Stomach (tissue), 9 donors: Measurements from ENCODE around the gene SNX32. TPM values are rescaled to one million over a fixed set of nuclear protein-coding genes. Genes with fewer than 3 reads are reported as not detected.

Experiments used
- DNase-seq, 2 donors: peaks; one replicate each; pipeline versions ENCODE4 v3.0.0 to v3.0.0-alpha.2; 2013 to 2019
- H3K27ac ChIP-seq, 5 donors: fragments of 200-600 bp in 4 of 5; sonication (generic) in 4 of 5; one replicate each; pipeline ENCODE4 v1.5.1; 2013 to 2019; ENCODE audit warnings: mild to moderate bottlenecking in 1 of 5, moderate library complexity in 1 of 5
- H3K27me3 ChIP-seq, 3 donors: fragments of 200-600 bp; sonication (generic); one replicate each; pipeline ENCODE4 v1.5.1; 2017 to 2019; ENCODE audit warnings: mixed run types in 1 of 3
- H3K36me3 ChIP-seq, 4 donors: fragments of 200-600 bp; sonication (generic); 1 replicate in 3 of 4; 2 replicates in 1 of 4; pipeline ENCODE4 v1.5.1; 2016 to 2019
- H3K4me1 ChIP-seq, 4 donors: fragments of 200-600 bp; sonication (generic); one replicate each; pipeline ENCODE4 v1.5.1; 2016 to 2019
- H3K4me3 ChIP-seq, 4 donors: fragments of 200-600 bp; sonication (generic) in 3 of 4; one replicate each; pipeline ENCODE4 v1.5.1; 2016 to 2019; ENCODE audit warnings: mild to moderate bottlenecking in 1 of 4
- H3K9me3 ChIP-seq, 4 donors: fragments of 200-600 bp; sonication (generic); one replicate each; pipeline ENCODE4 v1.5.1; 2016 to 2019
- CTCF ChIP-seq, 7 experiments: fragments of 450-650 bp in 4 of 7; fragments of 200-600 bp in 3 of 7; sonication (generic) in 3 of 7; IDR thresholded peaks; one replicate each; pipeline ENCODE4 v1.5.1; 2016 to 2019; ENCODE audit warnings: antibody characterized with exemption in 7 of 7, control low read depth in 2 of 7, mild to moderate bottlenecking in 1 of 7
- EP300 ChIP-seq: sonication (generic); formaldehyde crosslinking; IDR thresholded peaks from one replicate; pipeline ENCODE4 v1.6.1; 2017; ENCODE audit warnings: antibody characterized with exemption
- POLR2A ChIP-seq, 4 donors: fragments of 450-650 bp; IDR thresholded peaks; one replicate each; pipeline ENCODE4 v1.6.1; 2016; ENCODE audit warnings: antibody characterized with exemption in 4 of 4, control low read depth in 2 of 4, mild to moderate bottlenecking in 1 of 4, moderate library complexity in 1 of 4
- POLR2AphosphoS5 ChIP-seq, 3 donors: sonication (generic); formaldehyde crosslinking; IDR thresholded peaks; one replicate each; pipeline ENCODE4 v1.6.1; 2016; ENCODE audit warnings: antibody characterized with exemption in 3 of 3
- WGBS, 5 donors: extraction: QIAGEN DNeasy Blood & Tissue Kit in 3 of 5; methylation state at CpG; one replicate each; pipeline versions ENCODE4 v1.1.5 to v1.1.7; 2013 to 2018; 5-methylcytosine and 5-hydroxymethylcytosine counted together
- intact Hi-C: fragments of 100-400 bp; cut with DNase I; formaldehyde crosslinking; loops from one replicate; pipeline ENCODE4 v1.15.1; 2023; ENCODE audit warnings: low total_unique reads
- polyA plus RNA-seq, 3 donors: library from polyadenylated mRNA; stranded (reverse); fragments of 200-250 nt; gene quantifications; one replicate each; pipeline ENCODE4 v1.2.3, GENCODE V29; 2013
- total RNA-seq, 5 donors: library from RNA; depleted of rRNA; stranded (reverse); fragments of >200 nt; gene quantifications; one replicate each; pipeline versions ENCODE4 v1.1.0 to v1.2.3, GENCODE V29; 2014 to 2016
- donor health status: healthy with polysubstance abuse.
- donor health status: Bipolar disorder and iron deficiency.
- donor health status: healthy.

The SNX32 gene
- total and polyA plus RNA-seq, 8 donors: 0.25 to 1.4 (median 0.76) TPM; not detected in 2

GRCh38 chr11:65811764-65812475, 21.8 kb upstream of the SNX32 start:
- Histone ChIP-seq H3K27ac (no peak overlapping the region), H3K36me3 (peaks cover 0 to 10% (median 2%) of the 10 kb centered on the region in 4 donors)

GRCh38 chr11:65814131-65814985, 19.4 kb upstream of the SNX32 start:
- H3K36me3 ChIP-seq: peaks cover 0 to 10% (median 2%) of the 10 kb centered on the region in 4 donors
- no peak overlapping the region for H3K27ac ChIP-seq
- H3K4me1 ChIP-seq: peaks cover 4 to 32% (median 26%) of the 10 kb centered on the region in 4 donors
- DNase-seq: peak; percentile 35 to 72
- intact Hi-C loops: loop anchor here (5.0 kb wide), 1 partner anchor 37 kb away; no protein-coding TSS in a partner anchor
- WGBS, 5 donors: 35 to 59% (median 48%) methylated on average over 18 of the region's 18 CpGs
- H3K27me3 ChIP-seq: no peaks in the 10 kb centered on the region
- no peaks in the 10 kb centered on the region for H3K9me3 ChIP-seq
- H3K4me3 ChIP-seq: no peak overlapping the region
- TF ChIP-seq EP300 (no peak), POLR2A (IDR thresholded peaks at IDR 0.05) (no peak), POLR2AphosphoS5 (IDR thresholded peaks at IDR 0.05) (no peak), CTCF (IDR thresholded peaks at IDR 0.05) (no peak)

More at GRCh38 chr11:65811764-65812475, 21.8 kb upstream of the SNX32 start:
- Histone ChIP-seq H3K4me1 (peaks cover 0 to 19% (median 16%) of the 10 kb centered on the region in 4 donors), H3K9me3 (no peaks in the 10 kb centered on the region), H3K27me3 (peaks cover 0 to 19% (median 14%) of the 10 kb centered on the region in 3 donors), H3K4me3 (no peak overlapping the region)
- no peak for DNase-seq
- WGBS, 5 donors: 56 to 84% (median 71%) methylated on average over 19 of the region's 19 CpGs
- intact Hi-C loops: loop anchor here (5.0 kb wide), 1 partner anchor 35 kb away; no protein-coding TSS in a partner anchor
- TF ChIP-seq POLR2A (IDR thresholded peaks at IDR 0.05) (no peak), EP300 (no peak), CTCF (IDR thresholded peaks at IDR 0.05) (no peak), POLR2AphosphoS5 (IDR thresholded peaks at IDR 0.05) (no peak)

- no peak overlapping the region for H3K4me3 ChIP-seq
- no peaks in the 10 kb centered on the region for H3K27me3 ChIP-seq
- peaks cover 0 to 10% (median 2%) of the 10 kb centered on the region in 4 donors for H3K36me3 ChIP-seq
- no peak overlapping the region for H3K27ac ChIP-seq
- WGBS, 5 donors: 80 to 91% (median 87%) methylated on average over 14 to 16 of the region's 16 CpGs
- peaks cover 4 to 32% (median 26%) of the 10 kb centered on the region in 4 donors for H3K4me1 ChIP-seq
- no peaks in the 10 kb centered on the region for H3K9me3 ChIP-seq
- TF ChIP-seq POLR2A (IDR thresholded peaks at IDR 0.05) (no peak), POLR2AphosphoS5 (IDR thresholded peaks at IDR 0.05) (no peak), EP300 (no peak), CTCF (IDR thresholded peaks at IDR 0.05) (no peak)
- no peak for DNase-seq
- intact Hi-C loops: loop anchor here (5.0 kb wide), 2 partner anchors 38 to 103 kb away; partner anchors contain the start of gene KAT5
Observed at GRCh38 chr11:65814986-65815565, 18.7 kb upstream of the SNX32 start.

GRCh38 chr11:65816696-65817095, 17.1 kb upstream of the SNX32 start:
- peaks cover 0 to 10% (median 2%) of the 10 kb centered on the region in 4 donors for H3K36me3 ChIP-seq
- H3K9me3 ChIP-seq: no peaks in the 10 kb centered on the region
- H3K27ac ChIP-seq: no peak overlapping the region
- H3K4me1 ChIP-seq: peaks cover 4 to 39% (median 30%) of the 10 kb centered on the region in 4 donors
- WGBS, 5 donors: 97 to 99% (median 97%) methylated on average over 3 of the region's 3 CpGs
- no peak for DNase-seq
- no peaks in the 10 kb centered on the region for H3K27me3 ChIP-seq
- intact Hi-C loops: loop anchor here (5.0 kb wide), 1 partner anchor 104 kb away; the partner anchor contains the start of gene KAT5
- TF ChIP-seq POLR2A (IDR thresholded peaks at IDR 0.05) (no peak), CTCF (IDR thresholded peaks at IDR 0.05) (no peak), POLR2AphosphoS5 (IDR thresholded peaks at IDR 0.05) (no peak), EP300 (no peak)
- H3K4me3 ChIP-seq: no peak overlapping the region
